ENCODE measurements around the gene CXorf65. TPM values are rescaled to one million over a fixed set of nuclear protein-coding genes. Genes with fewer than 3 reads are reported as not detected.

The CXorf65 gene
- total RNA-seq, 1 donor from 2014 or later: not detected

- no peak for DNase-seq (ENCODE audit: low read depth)
- Histone ChIP-seq H3K36me3 (ENCODE audit: control insufficient read depth, insufficient read depth, low read length) (no peaks in the 10 kb centered on the region), H3K27me3 (ENCODE audit: control insufficient read depth, insufficient read depth, low read length) (no peaks in the 10 kb centered on the region), H3K4me3 (ENCODE audit: low read depth, low read length) (no peak within 1 kb of the TSS)
- no peak for TF ChIP-seq CTCF (IDR thresholded peaks at IDR 0.05; ENCODE audit: insufficient read depth, low read length, poor library complexity, severe bottlenecking)
These were observed 4.8 kb upstream of the CXorf65 start, which contains the start of gene IL2RG for GRCh38 chrX:71111141-71111843. IL2RG (minus strand) TSS chrX:71111577; CDS start chrX:71111539, 38 bp downstream.

DNA sequence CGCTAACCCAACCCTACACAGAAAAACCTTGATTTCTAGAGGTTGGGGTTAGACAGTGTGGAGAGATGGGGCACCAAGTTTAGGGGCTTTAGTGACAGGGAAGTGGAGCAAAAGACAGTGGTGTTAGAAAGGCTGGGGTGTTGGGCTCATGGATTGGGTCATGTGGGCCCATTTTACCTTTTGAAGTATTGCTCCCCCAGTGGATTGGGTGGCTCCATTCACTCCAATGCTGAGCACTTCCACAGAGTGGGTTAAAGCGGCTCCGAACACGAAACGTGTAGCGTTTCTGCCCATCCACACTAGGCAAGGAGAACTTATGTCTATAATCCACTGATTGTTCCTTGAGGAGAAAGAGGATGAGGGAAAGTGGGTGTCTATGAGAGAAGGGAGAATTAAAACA, 2.5 kb upstream of the CXorf65 start:
- DNase-seq (ENCODE audit: low read depth): no peak
- no peaks in the 10 kb centered on the region for H3K27me3 ChIP-seq (ENCODE audit: control insufficient read depth, insufficient read depth, low read length)
- H3K4me3 ChIP-seq (ENCODE audit: low read depth, low read length): no peak overlapping the region
- TF ChIP-seq CTCF (IDR thresholded peaks at IDR 0.05; ENCODE audit: insufficient read depth, low read length, poor library complexity, severe bottlenecking): no peak
- H3K36me3 ChIP-seq (ENCODE audit: control insufficient read depth, insufficient read depth, low read length): no peaks in the 10 kb centered on the region

DNA sequence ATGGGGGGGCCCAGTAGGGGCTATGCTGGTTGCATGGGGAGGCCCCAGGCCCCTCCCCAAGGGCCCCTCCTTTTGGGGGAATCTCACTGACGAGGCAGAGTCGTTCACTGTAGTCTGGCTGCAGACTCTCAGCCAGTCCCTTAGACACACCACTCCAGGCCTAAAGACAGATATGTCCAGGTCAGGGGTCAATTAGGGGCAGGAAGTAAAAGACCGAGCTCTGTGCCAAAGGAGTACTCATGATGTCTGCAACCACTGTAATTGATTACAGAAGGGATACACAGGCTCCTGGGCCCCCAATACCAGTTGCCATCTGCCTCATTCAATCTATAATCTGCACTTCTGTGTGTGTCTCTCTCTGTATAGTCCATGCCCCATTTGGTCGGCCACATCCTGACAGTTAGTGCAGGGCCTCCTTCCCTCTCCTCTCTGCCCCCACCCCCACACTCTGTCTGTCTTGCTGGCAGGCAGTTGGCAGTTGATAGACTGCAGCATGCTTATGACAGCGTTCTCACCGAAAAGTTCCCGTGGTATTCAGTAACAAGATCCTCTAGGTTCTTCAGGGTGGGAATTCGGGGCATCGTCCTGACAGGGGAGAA, 1.3 kb upstream of the CXorf65 start:
- Histone ChIP-seq H3K4me3 (ENCODE audit: low read depth, low read length) (no peak overlapping the region), H3K27me3 (ENCODE audit: control insufficient read depth, insufficient read depth, low read length) (no peaks in the 10 kb centered on the region), H3K36me3 (ENCODE audit: control insufficient read depth, insufficient read depth, low read length) (no peaks in the 10 kb centered on the region)
- TF ChIP-seq CTCF (IDR thresholded peaks at IDR 0.05; ENCODE audit: insufficient read depth, low read length, poor library complexity, severe bottlenecking): no peak
- DNase-seq (ENCODE audit: low read depth): no peak

DNA sequence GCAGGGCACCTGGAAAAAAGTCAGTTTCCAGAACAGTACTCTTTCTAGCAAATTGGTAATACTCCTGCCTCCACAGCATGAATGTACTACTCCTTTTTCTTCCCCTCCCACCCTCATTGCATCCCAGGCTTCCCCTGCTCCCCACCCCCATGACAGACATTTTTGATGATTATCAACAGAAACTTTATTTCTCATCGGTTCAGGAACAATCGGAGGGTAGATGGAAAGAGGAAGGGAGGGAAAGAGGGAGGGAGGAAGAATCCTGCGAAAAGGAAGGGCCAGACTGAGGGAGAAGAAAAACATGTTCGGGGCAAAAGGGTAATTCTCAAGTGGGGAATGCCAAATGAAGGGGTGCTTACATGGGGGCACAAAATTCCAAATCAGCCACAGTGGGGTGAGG, 705 bp upstream of the CXorf65 start:
- DNase-seq (ENCODE audit: low read depth): no peak
- TF ChIP-seq CTCF (IDR thresholded peaks at IDR 0.05; ENCODE audit: insufficient read depth, low read length, poor library complexity, severe bottlenecking): no peak
- Histone ChIP-seq H3K36me3 (ENCODE audit: control insufficient read depth, insufficient read depth, low read length) (no peaks in the 10 kb centered on the region), H3K4me3 (ENCODE audit: low read depth, low read length) (no peak overlapping the region), H3K27me3 (ENCODE audit: control insufficient read depth, insufficient read depth, low read length) (no peaks in the 10 kb centered on the region)

GRCh38 chrX:71105628-71106027, 912 bp downstream of the CXorf65 start:
- Histone ChIP-seq H3K36me3 (ENCODE audit: control insufficient read depth, insufficient read depth, low read length) (no peaks in the 10 kb centered on the region), H3K4me3 (ENCODE audit: low read depth, low read length) (no peak overlapping the region), H3K27me3 (ENCODE audit: control insufficient read depth, insufficient read depth, low read length) (no peaks in the 10 kb centered on the region)
- DNase-seq (ENCODE audit: low read depth): no peak
- TF ChIP-seq CTCF (IDR thresholded peaks at IDR 0.05; ENCODE audit: insufficient read depth, low read length, poor library complexity, severe bottlenecking): no peak

Measured in kidney epithelial cell (primary cell).